GM12878 (cell line): ENCODE measurements around the gene IL18R1. TPM values are rescaled to one million over a fixed set of nuclear protein-coding genes. Genes with fewer than 3 reads are reported as not detected.

Experiments used
- ATAC-seq: fragments of 200-7000 bp; cut with Tn5 transposase; 3 replicates; pipeline ENCODE4 v1.9.1; 2020; ENCODE audit warnings: mild to moderate bottlenecking, moderate library complexity
- BruUV-seq: library from RNA; stranded (reverse); fragments of 400-500 nt; replicated peaks from 2 replicates; lab custom pipeline; 2021; lab: Mats Ljungman, UMichigan
- CTCF ChIA-PET: fragments of 300-600 bp; sonication (Branson Sonifier 250); formaldehyde crosslinking; extraction: SDS; loops from one replicate; lab custom pipeline; 2021; ENCODE audit warnings: inconsistent platforms; lab: Yijun Ruan, JAX
- POLR2A ChIA-PET: fragments of 350-600 bp; formaldehyde crosslinking; extraction: SDS; loops from one replicate; lab custom pipeline; 2021; ENCODE audit warnings: inconsistent platforms; lab: Charles Lee
- RAD21 ChIA-PET: fragments of 300-600 bp; sonication (Branson Sonifier 250); formaldehyde crosslinking; loops from one replicate; lab custom pipeline; 2023; ENCODE audit warnings: antibody characterized with exemption; ENCODE audit not compliant: unreplicated experiment; lab: Charles Lee
- SMC1A ChIA-PET: fragments of 300-600 bp; sonication (Branson Sonifier 250); formaldehyde crosslinking; loops from one replicate; lab custom pipeline; 2023; ENCODE audit not compliant: unreplicated experiment, uncharacterized antibody; lab: Charles Lee
- DNase-seq: peaks from one replicate; pipeline ENCODE4 v3.0.0-alpha.2; 2011; ENCODE audit warnings: low read depth, low spot score
- FAIRE-seq: peaks from 3 replicates; lab custom pipeline; 2011; peaks lifted over from hg19 to GRCh38; lab: Jason Lieb, UNC
- H2AFZ ChIP-seq: 2 replicates; pipeline ENCODE4 v1.6.0; 2011; ENCODE audit warnings: low read depth, low read length, control low read depth; ENCODE audit not compliant: control insufficient read depth
- H3K27ac ChIP-seq: 2 replicates; pipeline ENCODE4 v1.5.1; 2011; ENCODE audit warnings: control low read depth; ENCODE audit not compliant: control insufficient read depth, insufficient read depth
- H3K27me3 ChIP-seq, 2 experiments: replicated peaks in 1 of 2; 2 replicates each; pipeline versions ENCODE4 v1.6.0 to v1.6.1; 2011; ENCODE audit warnings: low read length in 1 of 2; ENCODE audit not compliant: control insufficient read depth in 2 of 2, insufficient read depth in 2 of 2
- H3K36me3 ChIP-seq, 2 experiments: 2 replicates each; pipeline ENCODE4 v1.5.1; 2011; ENCODE audit warnings: low read length in 1 of 2; ENCODE audit not compliant: control insufficient read depth in 2 of 2, insufficient read depth in 2 of 2
- H3K4me1 ChIP-seq: 2 replicates; pipeline ENCODE4 v1.6.1; 2011; ENCODE audit warnings: mild to moderate bottlenecking, low read length, moderate library complexity, mixed read lengths; ENCODE audit not compliant: control insufficient read depth, insufficient read depth
- H3K4me2 ChIP-seq: 2 replicates; pipeline ENCODE4 v1.6.0; 2011; ENCODE audit warnings: control low read depth; ENCODE audit not compliant: control insufficient read depth, insufficient read depth
- H3K4me3 ChIP-seq: fragments of 200-600 bp; sonication (generic); 2 replicates; pipeline ENCODE4 v1.5.1; 2016
- H3K79me2 ChIP-seq: 2 replicates; pipeline ENCODE4 v1.6.0; 2011; ENCODE audit warnings: low read length; ENCODE audit not compliant: control insufficient read depth, insufficient read depth
- H3K9ac ChIP-seq: 2 replicates; pipeline ENCODE4 v1.8.0; 2011; ENCODE audit warnings: low read length, control low read depth, mixed read lengths; ENCODE audit not compliant: control insufficient read depth, insufficient read depth
- H3K9me3 ChIP-seq: replicated peaks from 3 replicates; pipeline ENCODE4 v1.5.1; 2011; ENCODE audit warnings: mild to moderate bottlenecking, low read length; ENCODE audit not compliant: control insufficient read depth, insufficient read depth
- H4K20me1 ChIP-seq: 2 replicates; pipeline ENCODE4 v1.6.0; 2011; ENCODE audit not compliant: control insufficient read depth, insufficient read depth
- BACH1 ChIP-seq: fragments of 450-650 bp; IDR thresholded peaks from 2 replicates; pipeline ENCODE4 v1.6.1; 2017; ENCODE audit warnings: mild to moderate bottlenecking, borderline replicate concordance
- CBX5 ChIP-seq: sonication (generic); IDR thresholded peaks from 2 replicates; pipeline ENCODE4 v1.6.1; 2016; ENCODE audit warnings: low read depth, moderate library complexity, mild to moderate bottlenecking, inconsistent platforms
- NR2F1 ChIP-seq: fragments of 450-650 bp; conservative IDR thresholded peaks from 2 replicates; pipeline ENCODE4 v1.6.1; 2017; ENCODE audit warnings: mild to moderate bottlenecking
- PML ChIP-seq: IDR thresholded peaks from 2 replicates; pipeline ENCODE4 v1.6.1; 2012; ENCODE audit warnings: low read length, inconsistent platforms
- RAD51 ChIP-seq: fragments of 450-650 bp; IDR thresholded peaks from 2 replicates; pipeline ENCODE4 v1.6.1; 2016; ENCODE audit warnings: moderate library complexity, mild to moderate bottlenecking, inconsistent platforms
- WRNIP1 ChIP-seq: IDR thresholded peaks from 2 replicates; pipeline ENCODE4 v1.6.1; 2011; ENCODE audit warnings: low read depth, low read length, improper control_type of control experiment, borderline replicate concordance
- YBX1 ChIP-seq: fragments of 450-650 bp; IDR thresholded peaks from 2 replicates; pipeline ENCODE4 v1.6.1; 2016; ENCODE audit warnings: antibody characterized with exemption
- YY1 ChIP-seq: IDR thresholded peaks from 2 replicates; pipeline ENCODE4 v1.6.1; 2011; ENCODE audit warnings: low read depth, mild to moderate bottlenecking, low read length
- ZNF207 ChIP-seq: fragments of 450-650 bp; IDR thresholded peaks from 2 replicates; pipeline ENCODE4 v1.6.1; 2014; ENCODE audit warnings: antibody characterized with exemption, mild to moderate bottlenecking, borderline replicate concordance
- ZNF622 ChIP-seq: fragments of 450-650 bp; IDR thresholded peaks from 2 replicates; pipeline ENCODE4 v1.6.1; 2017; ENCODE audit warnings: mild to moderate bottlenecking, inconsistent platforms
- WGBS: methylation state at CpG from one replicate; pipeline ENCODE4 v1.1.6; 2016; ENCODE audit warnings: low lambda C conversion rate; ENCODE audit not compliant: insufficient replicate concordance, insufficient coverage; ENCODE audit errors: missing lambda C conversion rate; 5-methylcytosine and 5-hydroxymethylcytosine counted together
- in situ Hi-C: fragments of 300-500 bp; cut with MboI; formaldehyde crosslinking; loops from 9 replicates; pipeline ENCODE4 v1.14.3; 2018; ENCODE audit warnings: mixed read lengths
- intact Hi-C: fragments of 100-400 bp; cut with micrococcal nuclease; formaldehyde crosslinking; loops from one replicate; pipeline ENCODE4 v1.14.2; 2022; ENCODE audit not compliant: unreplicated experiment
- polyA plus RNA-seq, 11 experiments: library from polyadenylated mRNA; depleted of rRNA in 4 of 11; unstranded in 6 of 11; stranded (reverse) in 5 of 11; fragments of >200 nt; fragmentation: Nextera tagmentation in 4 of 11; fragmentation: Illumina TruSeq in 1 of 11; extraction: Ambion mirVana in 4 of 11; extraction: Trizol in 1 of 11; gene quantifications; 1 replicate in 1 of 11; 2 replicates in 10 of 11; pipeline versions ENCODE4 v1.2.1 to v1.2.3, GENCODE V29; 2011 to 2016; ENCODE audit warnings: inconsistent platforms in 2 of 11, missing spikeins in 2 of 11, low read depth in 1 of 11
- total RNA-seq, 4 experiments: library from RNA; depleted of rRNA in 3 of 4; stranded (reverse); fragments of >200 nt in 3 of 4; fragmentation: Illumina TruSeq in 1 of 4; extraction: Trizol in 1 of 4; gene quantifications; 2 replicates each; pipeline versions ENCODE4 v1.2.1 to v1.2.3, GENCODE V29; 2013 to 2021
- TF ChIP-seq, protein P1 (sequence below): fragments of 450-650 bp; IDR thresholded peaks from 2 replicates; pipeline ENCODE4 v1.6.1; 2017; ENCODE audit warnings: borderline replicate concordance
- TF ChIP-seq, protein P2 (sequence below): IDR thresholded peaks from 2 replicates; pipeline ENCODE4 v1.6.1; 2012; ENCODE audit warnings: low read depth, low read length, improper control_type of control experiment
- TF ChIP-seq, protein P3 (sequence below), 3 experiments: IDR thresholded peaks in 2 of 3; conservative IDR thresholded peaks in 1 of 3; 2 replicates each; pipeline ENCODE4 v1.5.1; 2011; ENCODE audit warnings: low read depth in 3 of 3, low read length in 3 of 3, mild to moderate bottlenecking in 3 of 3, control low read depth in 2 of 3, moderate library complexity in 2 of 3, inconsistent platforms in 1 of 3, mixed read lengths in 1 of 3; ENCODE audit not compliant: control insufficient read depth in 2 of 3, insufficient read depth in 1 of 3; ENCODE audit errors: extremely low read depth in 1 of 3
- TF ChIP-seq, protein P4 (sequence below): fragments of 450-650 bp; conservative IDR thresholded peaks from 2 replicates; pipeline ENCODE4 v1.6.1; 2017; ENCODE audit warnings: mild to moderate bottlenecking, moderate library complexity

IL18R1 gene
- total and polyA plus RNA-seq, 10 of the 15 experiments (the other 5 are each of a cell fraction or from before 2014, with no cell fraction given): 3.5 to 15.5 (median 11.1) TPM

DNA sequence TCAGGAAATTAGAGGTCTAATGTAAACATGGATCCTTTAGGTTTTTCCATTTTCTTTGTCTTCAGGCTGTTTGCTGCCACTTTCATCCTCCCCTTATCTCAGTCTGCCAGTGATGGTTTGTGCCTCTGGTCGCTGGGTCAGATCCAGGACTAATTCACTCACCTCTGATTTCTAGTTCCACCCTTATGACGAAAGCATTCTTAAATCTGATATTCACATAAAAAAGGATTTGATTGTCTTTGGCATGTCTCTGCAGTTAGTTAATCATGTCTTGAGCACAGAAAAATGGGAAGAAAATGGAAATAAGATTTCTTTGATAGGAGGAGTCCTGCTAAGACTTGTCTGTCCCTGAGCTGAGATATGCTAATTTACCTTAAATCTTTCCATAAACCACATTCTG, 39.7 kb upstream of the IL18R1 start:
- POLR2A ChIA-PET: no interaction called here
- Histone ChIP-seq H4K20me1 (no peaks in the 10 kb centered on the region), H3K9ac (no peak overlapping the region), H3K36me3 (no peaks in the 10 kb centered on the region), H3K4me3 (no peak overlapping the region), H3K27me3 (peaks cover 0 to 2% of the 10 kb centered on the region in 2 experiments; a peak in 2 of 4 replicates), H3K4me2 (no peak overlapping the region), H3K9me3 (no peaks in the 10 kb centered on the region), H3K79me2 (no peaks in the 10 kb centered on the region), H3K4me1 (no peaks in the 10 kb centered on the region), H2AFZ (no peak overlapping the region)
- ATAC-seq (no peak), FAIRE-seq (no peak), DNase-seq (no peak)
- 39% methylated on average over 2 of the region's 2 CpGs for WGBS
- TF ChIP-seq, protein P1, sequence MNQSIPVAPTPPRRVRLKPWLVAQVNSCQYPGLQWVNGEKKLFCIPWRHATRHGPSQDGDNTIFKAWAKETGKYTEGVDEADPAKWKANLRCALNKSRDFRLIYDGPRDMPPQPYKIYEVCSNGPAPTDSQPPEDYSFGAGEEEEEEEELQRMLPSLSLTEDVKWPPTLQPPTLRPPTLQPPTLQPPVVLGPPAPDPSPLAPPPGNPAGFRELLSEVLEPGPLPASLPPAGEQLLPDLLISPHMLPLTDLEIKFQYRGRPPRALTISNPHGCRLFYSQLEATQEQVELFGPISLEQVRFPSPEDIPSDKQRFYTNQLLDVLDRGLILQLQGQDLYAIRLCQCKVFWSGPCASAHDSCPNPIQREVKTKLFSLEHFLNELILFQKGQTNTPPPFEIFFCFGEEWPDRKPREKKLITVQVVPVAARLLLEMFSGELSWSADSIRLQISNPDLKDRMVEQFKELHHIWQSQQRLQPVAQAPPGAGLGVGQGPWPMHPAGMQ: no peak
- TF ChIP-seq CBX5: no peak
- TF ChIP-seq YY1: no peak
- TF ChIP-seq, protein P2, sequence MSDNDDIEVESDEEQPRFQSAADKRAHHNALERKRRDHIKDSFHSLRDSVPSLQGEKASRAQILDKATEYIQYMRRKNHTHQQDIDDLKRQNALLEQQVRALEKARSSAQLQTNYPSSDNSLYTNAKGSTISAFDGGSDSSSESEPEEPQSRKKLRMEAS: no peak
- TF ChIP-seq ZNF622: no peak
- no peak for TF ChIP-seq YBX1
- TF ChIP-seq, protein P3, sequence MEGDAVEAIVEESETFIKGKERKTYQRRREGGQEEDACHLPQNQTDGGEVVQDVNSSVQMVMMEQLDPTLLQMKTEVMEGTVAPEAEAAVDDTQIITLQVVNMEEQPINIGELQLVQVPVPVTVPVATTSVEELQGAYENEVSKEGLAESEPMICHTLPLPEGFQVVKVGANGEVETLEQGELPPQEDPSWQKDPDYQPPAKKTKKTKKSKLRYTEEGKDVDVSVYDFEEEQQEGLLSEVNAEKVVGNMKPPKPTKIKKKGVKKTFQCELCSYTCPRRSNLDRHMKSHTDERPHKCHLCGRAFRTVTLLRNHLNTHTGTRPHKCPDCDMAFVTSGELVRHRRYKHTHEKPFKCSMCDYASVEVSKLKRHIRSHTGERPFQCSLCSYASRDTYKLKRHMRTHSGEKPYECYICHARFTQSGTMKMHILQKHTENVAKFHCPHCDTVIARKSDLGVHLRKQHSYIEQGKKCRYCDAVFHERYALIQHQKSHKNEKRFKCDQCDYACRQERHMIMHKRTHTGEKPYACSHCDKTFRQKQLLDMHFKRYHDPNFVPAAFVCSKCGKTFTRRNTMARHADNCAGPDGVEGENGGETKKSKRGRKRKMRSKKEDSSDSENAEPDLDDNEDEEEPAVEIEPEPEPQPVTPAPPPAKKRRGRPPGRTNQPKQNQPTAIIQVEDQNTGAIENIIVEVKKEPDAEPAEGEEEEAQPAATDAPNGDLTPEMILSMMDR (IDR thresholded peaks at IDR 0.05 in 2 of 3, conservative IDR thresholded peaks at IDR 0.05 in 1 of 3; ENCODE audit: control insufficient read depth in 2 of 3, extremely low read depth in 1 of 3, insufficient read depth in 1 of 3, low read depth in 3 of 3, low read length in 3 of 3): no peak
- TF ChIP-seq NR2F1: no peak
- no peak for TF ChIP-seq BACH1
- no peak for TF ChIP-seq RAD51
- no peak for TF ChIP-seq PML
- TF ChIP-seq, protein P4, sequence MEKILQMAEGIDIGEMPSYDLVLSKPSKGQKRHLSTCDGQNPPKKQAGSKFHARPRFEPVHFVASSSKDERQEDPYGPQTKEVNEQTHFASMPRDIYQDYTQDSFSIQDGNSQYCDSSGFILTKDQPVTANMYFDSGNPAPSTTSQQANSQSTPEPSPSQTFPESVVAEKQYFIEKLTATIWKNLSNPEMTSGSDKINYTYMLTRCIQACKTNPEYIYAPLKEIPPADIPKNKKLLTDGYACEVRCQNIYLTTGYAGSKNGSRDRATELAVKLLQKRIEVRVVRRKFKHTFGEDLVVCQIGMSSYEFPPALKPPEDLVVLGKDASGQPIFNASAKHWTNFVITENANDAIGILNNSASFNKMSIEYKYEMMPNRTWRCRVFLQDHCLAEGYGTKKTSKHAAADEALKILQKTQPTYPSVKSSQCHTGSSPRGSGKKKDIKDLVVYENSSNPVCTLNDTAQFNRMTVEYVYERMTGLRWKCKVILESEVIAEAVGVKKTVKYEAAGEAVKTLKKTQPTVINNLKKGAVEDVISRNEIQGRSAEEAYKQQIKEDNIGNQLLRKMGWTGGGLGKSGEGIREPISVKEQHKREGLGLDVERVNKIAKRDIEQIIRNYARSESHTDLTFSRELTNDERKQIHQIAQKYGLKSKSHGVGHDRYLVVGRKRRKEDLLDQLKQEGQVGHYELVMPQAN: no peak
- no peak for TF ChIP-seq ZNF207
- TF ChIP-seq WRNIP1: no peak
- TF ChIP-seq, all 136 proteins: peak for 0
- ChIA-PET SMC1A (no interaction called here), RAD21 (interaction anchor here (0.6 kb wide), 1 partner anchor 76 kb away, joined by 3 read pairs; no protein-coding TSS in a partner anchor), CTCF (interaction anchor here (1.4 to 1.7 kb wide), 2 partner anchors 14 to 158 kb away, joined by 4 to 5 read pairs; partner anchors contain the start of gene SLC9A4)
- BruUV-seq: no TSS peak
- in situ Hi-C loops: no loop called here
- intact Hi-C loops: no loop called here
- no peak overlapping the region for H3K27ac ChIP-seq
